Prostate gland (tissue), 2 donors: ENCODE measurements around the gene RIMBP2. TPM values are rescaled to one million over a fixed set of nuclear protein-coding genes. Genes with fewer than 3 reads are reported as not detected.

Source experiments
- DNase-seq: peaks from one replicate; pipeline ENCODE4 v3.0.0-alpha.2; 2019; ENCODE audit warnings: low spot score
- H3K27ac ChIP-seq, 2 donors: fragments of 200-600 bp; sonication (generic); 2 replicates each; pipeline ENCODE4 v1.5.1; 2017 to 2019
- H3K27me3 ChIP-seq: fragments of 200-600 bp; sonication (generic); replicated peaks from 2 replicates; pipeline ENCODE4 v1.5.1; 2019; ENCODE audit not compliant: insufficient read depth
- H3K36me3 ChIP-seq, 2 donors: fragments of 200-600 bp; sonication (generic); 1 replicate in 1 of 2; 2 replicates in 1 of 2; pipeline versions ENCODE4 v1.5.1 to v1.8.1; 2017 to 2019
- H3K4me1 ChIP-seq: fragments of 200-600 bp; sonication (generic); replicated peaks from 2 replicates; pipeline ENCODE4 v1.5.1; 2019
- H3K4me3 ChIP-seq, 2 donors: fragments of 200-600 bp; sonication (generic); 2 replicates each; pipeline ENCODE4 v1.5.1; 2017 to 2019
- H3K9me3 ChIP-seq: fragments of 200-600 bp; sonication (generic); 2 replicates; pipeline ENCODE4 v1.5.1; 2017
- POLR2A ChIP-seq: fragments of 450-650 bp; IDR thresholded peaks from one replicate; pipeline ENCODE4 v1.6.1; 2016; ENCODE audit warnings: antibody characterized with exemption, mild to moderate bottlenecking
- POLR2AphosphoS5 ChIP-seq: sonication (generic); formaldehyde crosslinking; IDR thresholded peaks from one replicate; pipeline ENCODE4 v1.6.1; 2017; ENCODE audit warnings: antibody characterized with exemption
- WGBS: methylation state at CpG from one replicate; pipeline ENCODE4 v1.1.5; 2018; 5-methylcytosine and 5-hydroxymethylcytosine counted together
- intact Hi-C: fragments of 100-400 bp; cut with DNase I; formaldehyde crosslinking; loops from one replicate; pipeline ENCODE4 v1.14.2; 2022
- total RNA-seq, 2 donors: library from RNA; depleted of rRNA; stranded (reverse); fragments of >200 nt; gene quantifications; one replicate each; pipeline ENCODE4 v1.1.0, GENCODE V29; 2016
- TF ChIP-seq, protein P1 (sequence below), 4 experiments: fragments of 200-600 bp in 2 of 4; fragments of 450-650 bp in 2 of 4; sonication (generic) in 2 of 4; IDR thresholded peaks; 1 replicate in 3 of 4; 2 replicates in 1 of 4; pipeline ENCODE4 v1.5.1; 2016 to 2019; ENCODE audit warnings: antibody characterized with exemption in 4 of 4, mild to moderate bottlenecking in 2 of 4, moderate library complexity in 2 of 4

The RIMBP2 gene, protein sequence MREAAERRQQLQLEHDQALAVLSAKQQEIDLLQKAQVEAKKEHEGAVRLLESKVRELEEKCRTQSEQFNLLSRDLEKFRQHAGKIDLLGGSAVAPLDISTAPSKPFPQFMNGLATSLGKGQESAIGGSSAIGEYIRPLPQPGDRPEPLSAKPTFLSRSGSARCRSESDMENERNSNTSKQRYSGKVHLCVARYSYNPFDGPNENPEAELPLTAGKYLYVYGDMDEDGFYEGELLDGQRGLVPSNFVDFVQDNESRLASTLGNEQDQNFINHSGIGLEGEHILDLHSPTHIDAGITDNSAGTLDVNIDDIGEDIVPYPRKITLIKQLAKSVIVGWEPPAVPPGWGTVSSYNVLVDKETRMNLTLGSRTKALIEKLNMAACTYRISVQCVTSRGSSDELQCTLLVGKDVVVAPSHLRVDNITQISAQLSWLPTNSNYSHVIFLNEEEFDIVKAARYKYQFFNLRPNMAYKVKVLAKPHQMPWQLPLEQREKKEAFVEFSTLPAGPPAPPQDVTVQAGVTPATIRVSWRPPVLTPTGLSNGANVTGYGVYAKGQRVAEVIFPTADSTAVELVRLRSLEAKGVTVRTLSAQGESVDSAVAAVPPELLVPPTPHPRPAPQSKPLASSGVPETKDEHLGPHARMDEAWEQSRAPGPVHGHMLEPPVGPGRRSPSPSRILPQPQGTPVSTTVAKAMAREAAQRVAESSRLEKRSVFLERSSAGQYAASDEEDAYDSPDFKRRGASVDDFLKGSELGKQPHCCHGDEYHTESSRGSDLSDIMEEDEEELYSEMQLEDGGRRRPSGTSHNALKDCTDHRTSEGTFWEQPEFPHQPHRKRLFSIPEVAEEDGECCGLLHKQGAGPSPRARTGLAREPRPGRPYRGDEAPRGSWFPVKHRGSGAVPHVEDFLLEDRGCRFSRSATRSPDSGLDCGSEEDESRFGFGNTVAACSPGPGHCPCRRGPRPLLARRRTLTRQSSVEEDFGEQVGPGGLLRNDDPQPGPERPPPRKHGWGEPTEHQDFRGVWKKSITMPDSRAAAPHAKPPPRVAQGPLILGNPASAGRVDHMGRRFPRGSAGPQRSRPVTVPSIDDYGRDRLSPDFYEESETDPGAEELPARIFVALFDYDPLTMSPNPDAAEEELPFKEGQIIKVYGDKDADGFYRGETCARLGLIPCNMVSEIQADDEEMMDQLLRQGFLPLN (N-terminal part only)
- total RNA-seq, result 1 to 10 TPM in 1 of 2 donors, under 1 TPM in 1; 0.96 to 7.0 TPM

DNA sequence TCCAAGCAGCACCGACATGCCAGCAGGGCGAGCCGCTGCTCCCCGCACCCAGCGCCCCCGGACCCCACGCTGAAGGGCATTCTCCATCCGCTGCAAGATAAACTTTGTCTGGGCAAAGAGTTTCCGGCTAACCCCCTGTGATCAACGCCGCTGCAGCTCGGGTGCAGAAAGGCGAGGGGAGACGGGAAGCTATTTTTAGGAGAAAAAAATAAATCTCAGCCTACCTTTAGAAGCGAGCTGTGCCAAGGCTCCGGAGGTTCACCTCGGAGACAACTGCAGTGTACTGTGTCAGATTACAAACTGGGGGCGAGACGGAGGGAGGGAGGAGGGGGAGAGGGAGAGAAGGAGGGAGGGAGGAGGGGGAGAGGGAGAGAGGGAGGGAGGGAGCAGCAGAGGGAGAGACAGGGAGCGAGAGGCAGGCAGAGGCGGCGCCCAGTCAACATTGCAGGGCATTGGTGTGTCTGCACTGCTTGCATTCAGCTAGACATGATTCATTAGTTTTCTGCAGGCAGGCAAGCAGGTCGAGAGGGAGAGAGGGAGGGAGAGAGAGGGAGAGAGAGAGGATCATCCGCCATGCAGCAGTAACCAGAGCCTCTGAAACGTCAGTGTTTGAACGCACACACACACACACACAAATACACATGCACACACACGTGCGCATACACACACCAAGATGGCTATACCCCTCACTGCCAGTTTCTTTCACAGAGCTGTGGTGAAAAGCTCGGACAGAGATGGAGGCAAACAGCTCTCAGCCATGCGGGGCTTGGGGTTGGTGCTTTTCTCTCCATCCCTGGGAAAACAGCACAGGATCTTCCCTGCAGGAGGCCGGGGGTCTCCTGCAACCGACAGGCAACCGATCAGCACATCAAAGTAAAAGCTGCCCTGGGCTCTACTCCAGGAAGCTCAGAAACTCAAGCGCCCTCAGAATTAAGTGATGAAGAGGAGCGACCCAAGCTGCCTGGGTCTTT is at the start of gene RIMBP2:
TSS of gene RIMBP2 (minus strand) at position 302 of the 971 bp plus-strand sequence. CDS start 237,286 bp downstream, outside the sequence.
- Histone ChIP-seq H3K36me3 (no peaks in the 10 kb centered on the region), H3K27me3 (no peaks in the 10 kb centered on the region), H3K4me1 (peaks cover 3% of the 10 kb centered on the region), H3K27ac (no peak within 1 kb of the TSS), H3K9me3 (no peaks in the 10 kb centered on the region), H3K4me3 (peak within 1 kb of the TSS; percentile 24 to 34)
- intact Hi-C loops, result no loop called here
- under 1% methylated on average over 31 of the region's 35 CpGs for WGBS
- TF ChIP-seq POLR2A (no peak), POLR2AphosphoS5 (no peak)
- TF ChIP-seq, protein P1, sequence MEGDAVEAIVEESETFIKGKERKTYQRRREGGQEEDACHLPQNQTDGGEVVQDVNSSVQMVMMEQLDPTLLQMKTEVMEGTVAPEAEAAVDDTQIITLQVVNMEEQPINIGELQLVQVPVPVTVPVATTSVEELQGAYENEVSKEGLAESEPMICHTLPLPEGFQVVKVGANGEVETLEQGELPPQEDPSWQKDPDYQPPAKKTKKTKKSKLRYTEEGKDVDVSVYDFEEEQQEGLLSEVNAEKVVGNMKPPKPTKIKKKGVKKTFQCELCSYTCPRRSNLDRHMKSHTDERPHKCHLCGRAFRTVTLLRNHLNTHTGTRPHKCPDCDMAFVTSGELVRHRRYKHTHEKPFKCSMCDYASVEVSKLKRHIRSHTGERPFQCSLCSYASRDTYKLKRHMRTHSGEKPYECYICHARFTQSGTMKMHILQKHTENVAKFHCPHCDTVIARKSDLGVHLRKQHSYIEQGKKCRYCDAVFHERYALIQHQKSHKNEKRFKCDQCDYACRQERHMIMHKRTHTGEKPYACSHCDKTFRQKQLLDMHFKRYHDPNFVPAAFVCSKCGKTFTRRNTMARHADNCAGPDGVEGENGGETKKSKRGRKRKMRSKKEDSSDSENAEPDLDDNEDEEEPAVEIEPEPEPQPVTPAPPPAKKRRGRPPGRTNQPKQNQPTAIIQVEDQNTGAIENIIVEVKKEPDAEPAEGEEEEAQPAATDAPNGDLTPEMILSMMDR (IDR thresholded peaks at IDR 0.05), result no peak
- DNase-seq, result peak; percentile 43

DNA sequence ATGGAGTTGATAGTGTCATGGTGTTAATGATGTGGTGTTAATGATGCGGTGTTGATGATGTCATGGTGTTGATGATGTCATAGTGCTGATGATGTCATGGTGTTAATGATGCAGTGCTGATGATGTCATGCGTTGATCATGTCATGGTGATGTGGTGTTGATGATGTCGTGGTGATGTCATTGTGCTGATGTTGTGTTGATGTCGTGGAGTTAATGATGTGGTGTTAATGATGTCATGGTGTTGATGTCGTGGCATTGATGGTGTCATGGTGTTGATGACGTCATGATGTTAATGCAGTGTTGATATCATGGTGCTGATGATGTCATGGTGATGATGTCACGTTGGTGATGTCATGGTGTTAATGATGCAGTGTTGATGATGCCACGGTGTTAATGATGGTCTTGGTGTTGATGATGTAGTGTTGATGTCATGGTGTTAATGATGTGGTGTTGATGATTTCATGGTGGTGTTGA is 49.1 kb upstream of the RIMBP2 start:
- no peaks in the 10 kb centered on the region for H3K36me3 ChIP-seq
- intact Hi-C loops, result no loop called here
- WGBS, result 98% methylated on average over 8 of the region's 8 CpGs
- no peak overlapping the region for H3K4me3 ChIP-seq
- H3K27me3 ChIP-seq, result no peaks in the 10 kb centered on the region
- H3K9me3 ChIP-seq, result no peaks in the 10 kb centered on the region
- no peak for TF ChIP-seq POLR2A
- no peak for TF ChIP-seq POLR2AphosphoS5
- TF ChIP-seq, protein P1 (IDR thresholded peaks at IDR 0.05), result no peak
- no peak for DNase-seq
- H3K4me1 ChIP-seq, result no peaks in the 10 kb centered on the region
- no peak overlapping the region for H3K27ac ChIP-seq

DNA sequence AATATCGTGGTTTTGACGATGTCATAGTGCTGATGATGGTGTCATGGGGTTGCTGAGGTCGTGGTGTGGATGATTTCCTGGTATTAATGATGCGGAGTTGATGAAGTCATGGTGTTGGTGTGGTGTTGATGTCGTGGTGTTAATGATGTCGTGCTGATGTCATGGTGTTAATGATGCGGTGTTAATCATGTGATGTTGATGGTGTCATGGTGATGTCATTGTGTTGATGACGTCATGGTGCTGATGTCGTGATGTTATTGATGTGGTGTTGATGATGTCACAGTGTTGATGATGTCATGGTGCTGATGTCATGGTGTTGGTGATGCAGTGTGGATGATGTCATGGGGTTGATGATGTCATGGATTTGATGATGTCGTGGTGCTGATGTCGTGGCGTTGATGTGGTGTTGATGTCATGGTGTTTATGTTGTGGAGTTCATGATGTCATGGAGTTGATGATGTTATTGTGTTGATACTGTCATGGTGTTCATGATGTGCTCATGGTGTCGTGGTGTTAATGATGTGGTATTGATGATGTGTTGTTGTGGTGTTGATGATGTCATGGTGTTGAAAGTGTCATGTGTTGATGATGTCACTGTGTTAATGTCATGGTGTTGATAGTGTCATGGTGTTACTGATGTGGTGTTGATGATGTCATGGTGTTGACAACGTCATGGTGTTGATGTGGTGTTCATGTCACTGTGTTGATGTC is 48.5 kb upstream of the RIMBP2 start:
- intact Hi-C loops, result loop anchor here (5.0 kb wide), 1 partner anchor 53 kb away; no protein-coding TSS in a partner anchor
- Histone ChIP-seq H3K4me3 (no peak overlapping the region), H3K9me3 (no peaks in the 10 kb centered on the region), H3K27ac (no peak overlapping the region), H3K27me3 (no peaks in the 10 kb centered on the region), H3K36me3 (no peaks in the 10 kb centered on the region), H3K4me1 (no peaks in the 10 kb centered on the region)
- TF ChIP-seq POLR2A, result no peak
- no peak for TF ChIP-seq POLR2AphosphoS5
- TF ChIP-seq, protein P1 (IDR thresholded peaks at IDR 0.05), result no peak
- DNase-seq, result no peak
- WGBS, result 94% methylated on average over 14 of the region's 14 CpGs
